Testis (tissue), 2 donors: ENCODE data around the gene MON2.

Experiments used
- CTCF ChIP-seq, 3 experiments: fragments of 450-650 bp in 2 of 3; fragments of 200-600 bp in 1 of 3; sonication (generic) in 1 of 3; IDR thresholded peaks; one replicate each; pipeline ENCODE4 v1.5.1; 2016 to 2019; ENCODE audit warnings: antibody characterized with exemption in 3 of 3, mild to moderate bottlenecking in 2 of 3, moderate library complexity in 1 of 3
- POLR2A ChIP-seq: fragments of 450-650 bp; IDR thresholded peaks from one replicate; pipeline ENCODE4 v1.6.1; 2017; ENCODE audit warnings: antibody characterized with exemption, mild to moderate bottlenecking, moderate library complexity

- TF ChIP-seq CTCF (IDR thresholded peaks at IDR 0.05) (no peak), POLR2A (no peak)
These were observed 158.6 kb downstream of the MON2 start for GRCh38 chr12:62625228-62625627.
